Left lung (tissue), 10 donors: ENCODE results near the gene POU2F1. TPM values are rescaled to one million over a fixed set of nuclear protein-coding genes. Genes with fewer than 3 reads are reported as not detected.
"Not testable (repeated sequence)": the region's sequence is repeated elsewhere in the genome, so short reads cannot be mapped to it uniquely, and the experiment has no call there.

Experiments used
- ATAC-seq: fragments of 200-7000 bp; cut with Tn5 transposase; one replicate; pipeline ENCODE4 v1.9.1; 2020; ENCODE audit warnings: moderate library complexity
- DNase-seq, 4 donors: peaks; one replicate each; pipeline ENCODE4 v3.0.0-alpha.2; 2013 to 2020
- H3K27ac ChIP-seq, 2 donors: fragments of 200-600 bp; sonication (generic) in 1 of 2; one replicate each; pipeline versions ENCODE4 v1.5.0 to v1.8.0; 2020 to 2021
- H3K27me3 ChIP-seq, 2 donors: fragments of 200-600 bp; sonication (generic) in 1 of 2; one replicate each; pipeline versions ENCODE4 v1.5.0 to v1.8.0; 2020 to 2021
- H3K36me3 ChIP-seq, 2 donors: fragments of 200-600 bp; sonication (generic) in 1 of 2; one replicate each; pipeline versions ENCODE4 v1.5.0 to v1.8.0; 2020 to 2021
- H3K4me1 ChIP-seq, 2 donors: fragments of 200-600 bp; one replicate each; pipeline ENCODE4 v1.8.0; 2021
- H3K4me3 ChIP-seq, 2 donors: fragments of 200-600 bp; sonication (generic) in 1 of 2; one replicate each; pipeline versions ENCODE4 v1.5.0 to v1.8.0; 2020 to 2021; ENCODE audit warnings: mild to moderate bottlenecking in 1 of 2
- H3K9me3 ChIP-seq, 2 donors: fragments of 200-600 bp; sonication (generic) in 1 of 2; one replicate each; pipeline versions ENCODE4 v1.5.0 to v1.8.0; 2020 to 2021
- CTCF ChIP-seq, 2 donors: fragments of 200-600 bp; sonication (generic) in 1 of 2; IDR thresholded peaks; one replicate each; pipeline versions ENCODE4 v1.5.0 to v1.8.0; 2021; ENCODE audit warnings: antibody characterized with exemption in 2 of 2
- intact Hi-C, 2 donors: fragments of 100-400 bp; cut with DNase I; formaldehyde crosslinking; loops; one replicate each; pipeline versions ENCODE4 v1.11.2 to v1.14.2; 2022
- polyA plus RNA-seq, 6 donors: library from polyadenylated mRNA; unstranded; fragments of 120-200 nt; gene quantifications; one replicate each; pipeline ENCODE4 v1.2.1, GENCODE V29; 2013; ENCODE audit not compliant: insufficient read length in 6 of 6
- total RNA-seq, 2 donors: library from RNA; stranded (reverse); fragmentation: NEBNext Ultra II Directional; extraction: Animal tissue kit (Norgen Biotek cat#: 25700); gene quantifications; one replicate each; pipeline ENCODE4 v1.2.1, GENCODE V29; 2021
- donor health status: DM: no; HTN: yes; CAD: no.
- donor health status: DM: no; HTN: no; CAD: no.

POU2F1 gene
- total and polyA plus RNA-seq, 8 donors = 12.3 to 16.3 (median 15.2) TPM

DNA sequence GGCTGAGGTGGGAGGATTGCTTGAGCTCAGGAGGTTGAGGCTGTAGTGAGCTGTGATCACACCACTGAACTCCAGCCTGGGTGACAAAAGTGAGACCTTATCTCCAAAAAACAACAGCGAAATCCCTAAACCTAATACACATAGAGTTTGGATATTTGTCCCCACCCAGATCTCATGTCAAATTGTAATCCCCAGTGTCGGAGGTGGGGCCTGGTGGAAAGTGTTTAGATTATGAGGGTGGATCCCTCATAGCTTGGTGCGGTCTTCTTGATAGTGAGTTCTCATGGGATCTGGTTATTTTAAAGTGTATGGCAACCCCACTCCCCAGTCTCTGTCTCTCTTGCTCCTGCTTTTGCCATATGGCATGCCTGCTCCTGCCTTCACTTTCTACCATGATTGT lies 94.0 kb downstream of the POU2F1 start:
- Histone ChIP-seq H3K36me3 (peaks cover 0 to 6% of the 10 kb centered on the region in 2 donors), H3K4me3 (no peak overlapping the region), H3K27me3 (no peaks in the 10 kb centered on the region), H3K4me1 (no peaks in the 10 kb centered on the region), H3K27ac (no peak overlapping the region), H3K9me3 (peaks cover 3 to 32% of the 10 kb centered on the region in 2 donors)
- ATAC-seq = no peak
- DNase-seq = no peak
- intact Hi-C loops = no loop called here
- no peak for TF ChIP-seq CTCF (IDR thresholded peaks at IDR 0.05)

- no peak overlapping the region for H3K4me3 ChIP-seq
- intact Hi-C loops = no loop called here
- H3K27ac ChIP-seq = no peak overlapping the region
- peaks cover 12 to 60% of the 10 kb centered on the region in 2 donors for H3K9me3 ChIP-seq
- TF ChIP-seq CTCF (IDR thresholded peaks at IDR 0.05) = no peak
- no peaks in the 10 kb centered on the region for H3K27me3 ChIP-seq
- DNase-seq (no peak), ATAC-seq (no peak)
- H3K4me1 ChIP-seq = no peaks in the 10 kb centered on the region
- peaks cover 0 to 6% of the 10 kb centered on the region in 2 donors for H3K36me3 ChIP-seq
Observed at GRCh38 chr1:167317463-167317862, 96.8 kb downstream of the POU2F1 start.

GRCh38 chr1:167319206-167319605 lies 98.5 kb downstream of the POU2F1 start:
- H3K4me1 ChIP-seq, ATAC-seq, H3K27ac ChIP-seq, DNase-seq, H3K4me3 ChIP-seq, H3K27me3 ChIP-seq, intact Hi-C loops: not testable (repeated sequence)
- Histone ChIP-seq H3K9me3 (peaks cover 23 to 78% of the 10 kb centered on the region in 2 donors), H3K36me3 (peaks cover 0 to 17% of the 10 kb centered on the region in 2 donors)

DNA sequence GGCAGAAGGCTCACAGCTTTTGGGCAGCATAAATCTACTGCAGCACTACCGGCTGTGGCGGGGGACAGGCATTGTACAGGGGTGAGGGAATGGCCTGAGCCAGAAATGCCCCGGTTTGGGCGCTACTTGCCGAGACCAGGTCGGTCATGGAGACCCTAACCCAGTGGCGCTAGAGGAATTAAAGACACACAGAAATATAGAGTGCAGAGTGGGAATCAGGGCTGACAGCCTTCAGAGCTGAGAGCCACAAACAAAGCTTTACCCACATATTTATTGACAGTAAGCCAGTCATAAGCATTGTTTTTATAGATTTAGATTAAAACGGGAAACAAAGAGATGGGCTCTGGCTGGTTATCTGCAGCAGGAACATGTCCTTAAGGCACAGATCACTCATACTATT lies 101.8 kb downstream of the POU2F1 start:
- peaks cover 0 to 19% of the 10 kb centered on the region in 2 donors for H3K36me3 ChIP-seq
- intact Hi-C loops = no loop called here
- no peak overlapping the region for H3K27ac ChIP-seq
- H3K9me3 ChIP-seq = peaks cover 23 to 72% of the 10 kb centered on the region in 2 donors
- H3K4me3 ChIP-seq = no peak overlapping the region
- H3K4me1 ChIP-seq = no peaks in the 10 kb centered on the region
- DNase-seq (no peak), ATAC-seq (no peak)
- no peaks in the 10 kb centered on the region for H3K27me3 ChIP-seq
- TF ChIP-seq CTCF (IDR thresholded peaks at IDR 0.05) = no peak

GRCh38 chr1:167325151-167325550 lies 104.5 kb downstream of the POU2F1 start:
- TF ChIP-seq CTCF (IDR thresholded peaks at IDR 0.05) = no peak
- no peak overlapping the region for H3K27ac ChIP-seq
- H3K36me3 ChIP-seq = peaks cover 0 to 16% of the 10 kb centered on the region in 2 donors
- peaks cover 0 to 7% of the 10 kb centered on the region in 2 donors for H3K4me1 ChIP-seq
- no peak for ATAC-seq
- no peak overlapping the region for H3K4me3 ChIP-seq
- intact Hi-C loops = no loop called here
- H3K9me3 ChIP-seq = peaks cover 18 to 47% of the 10 kb centered on the region in 2 donors
- DNase-seq = no peak
- H3K27me3 ChIP-seq = no peaks in the 10 kb centered on the region

DNA sequence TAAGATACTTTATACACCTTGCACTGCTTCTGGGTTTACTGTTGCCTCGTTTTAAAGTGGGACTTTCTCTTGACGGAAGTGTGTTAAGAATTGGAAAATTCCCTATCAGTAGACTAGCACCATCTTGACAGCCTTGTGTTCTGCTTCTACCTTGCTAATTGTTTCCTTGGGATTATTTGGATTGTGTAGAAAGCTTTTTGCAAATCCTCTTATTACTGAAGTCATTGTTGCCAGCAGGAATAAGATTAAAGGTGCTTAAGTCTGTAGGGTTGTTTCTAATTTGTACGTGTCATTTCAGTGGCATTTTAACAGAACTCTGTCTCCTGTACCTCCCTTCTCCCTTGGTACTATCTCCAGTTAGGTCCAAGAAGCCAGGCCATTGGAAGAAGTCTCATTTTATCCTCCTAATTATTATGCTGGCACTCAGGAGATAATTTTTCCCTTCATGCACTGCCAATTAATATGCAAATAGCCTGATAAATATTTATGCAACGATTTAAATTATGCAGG lies 107.7 kb downstream of the POU2F1 start:
- peak overlapping the region in 1 of 2 donors; percentile 2 for H3K4me3 ChIP-seq
- DNase-seq = no peak
- no peak for TF ChIP-seq CTCF (IDR thresholded peaks at IDR 0.05)
- H3K9me3 ChIP-seq = peaks cover 4 to 14% of the 10 kb centered on the region in 2 donors
- peak overlapping the region in 1 of 2 donors; percentile 33 for H3K27ac ChIP-seq
- H3K27me3 ChIP-seq = no peaks in the 10 kb centered on the region
- H3K4me1 ChIP-seq = peaks cover 0 to 30% of the 10 kb centered on the region in 2 donors
- H3K36me3 ChIP-seq = peaks cover 0 to 14% of the 10 kb centered on the region in 2 donors
- intact Hi-C loops = no loop called here
- no peak for ATAC-seq
